Right hindlimb (tissue), 1 donor: Measurements from ENCODE around the gene SLC4A5.
A peak's percentile ranks its signal among the peaks of the same experiment; 100 is the strongest.

ENCODE experiments used
- DNase-seq: peaks from one replicate; pipeline ENCODE4 v3.0.0-alpha.2; 2018

Gene SLC4A5, protein sequence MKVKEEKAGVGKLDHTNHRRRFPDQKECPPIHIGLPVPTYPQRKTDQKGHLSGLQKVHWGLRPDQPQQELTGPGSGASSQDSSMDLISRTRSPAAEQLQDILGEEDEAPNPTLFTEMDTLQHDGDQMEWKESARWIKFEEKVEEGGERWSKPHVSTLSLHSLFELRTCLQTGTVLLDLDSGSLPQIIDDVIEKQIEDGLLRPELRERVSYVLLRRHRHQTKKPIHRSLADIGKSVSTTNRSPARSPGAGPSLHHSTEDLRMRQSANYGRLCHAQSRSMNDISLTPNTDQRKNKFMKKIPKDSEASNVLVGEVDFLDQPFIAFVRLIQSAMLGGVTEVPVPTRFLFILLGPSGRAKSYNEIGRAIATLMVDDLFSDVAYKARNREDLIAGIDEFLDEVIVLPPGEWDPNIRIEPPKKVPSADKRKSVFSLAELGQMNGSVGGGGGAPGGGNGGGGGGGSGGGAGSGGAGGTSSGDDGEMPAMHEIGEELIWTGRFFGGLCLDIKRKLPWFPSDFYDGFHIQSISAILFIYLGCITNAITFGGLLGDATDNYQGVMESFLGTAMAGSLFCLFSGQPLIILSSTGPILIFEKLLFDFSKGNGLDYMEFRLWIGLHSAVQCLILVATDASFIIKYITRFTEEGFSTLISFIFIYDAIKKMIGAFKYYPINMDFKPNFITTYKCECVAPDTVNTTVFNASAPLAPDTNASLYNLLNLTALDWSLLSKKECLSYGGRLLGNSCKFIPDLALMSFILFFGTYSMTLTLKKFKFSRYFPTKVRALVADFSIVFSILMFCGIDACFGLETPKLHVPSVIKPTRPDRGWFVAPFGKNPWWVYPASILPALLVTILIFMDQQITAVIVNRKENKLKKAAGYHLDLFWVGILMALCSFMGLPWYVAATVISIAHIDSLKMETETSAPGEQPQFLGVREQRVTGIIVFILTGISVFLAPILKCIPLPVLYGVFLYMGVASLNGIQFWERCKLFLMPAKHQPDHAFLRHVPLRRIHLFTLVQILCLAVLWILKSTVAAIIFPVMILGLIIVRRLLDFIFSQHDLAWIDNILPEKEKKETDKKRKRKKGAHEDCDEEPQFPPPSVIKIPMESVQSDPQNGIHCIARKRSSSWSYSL

GRCh38 chr2:74343316-74343715 lies at the start of gene SLC4A5:
TSS of gene SLC4A5 (minus strand) at chr2:74343416. CDS start at chr2:74315023, 28,393 bp downstream.
- no peak for DNase-seq

DNA sequence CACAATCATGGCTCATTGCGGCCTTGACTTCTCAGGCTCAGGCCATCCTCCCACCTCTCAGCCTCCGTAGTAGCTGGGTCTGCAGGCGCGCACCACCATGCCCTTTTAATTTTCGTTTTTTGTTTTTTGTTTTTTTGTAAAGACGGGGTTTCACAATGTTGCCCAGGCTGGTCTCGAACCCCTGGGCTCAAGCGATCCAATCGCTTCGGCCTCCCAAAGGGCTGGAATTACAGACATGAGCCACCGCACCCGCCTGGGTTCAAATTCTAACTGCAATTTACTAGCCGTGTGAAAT lies 49.2 kb upstream of the SLC4A5 start:
- no peak for DNase-seq

DNA sequence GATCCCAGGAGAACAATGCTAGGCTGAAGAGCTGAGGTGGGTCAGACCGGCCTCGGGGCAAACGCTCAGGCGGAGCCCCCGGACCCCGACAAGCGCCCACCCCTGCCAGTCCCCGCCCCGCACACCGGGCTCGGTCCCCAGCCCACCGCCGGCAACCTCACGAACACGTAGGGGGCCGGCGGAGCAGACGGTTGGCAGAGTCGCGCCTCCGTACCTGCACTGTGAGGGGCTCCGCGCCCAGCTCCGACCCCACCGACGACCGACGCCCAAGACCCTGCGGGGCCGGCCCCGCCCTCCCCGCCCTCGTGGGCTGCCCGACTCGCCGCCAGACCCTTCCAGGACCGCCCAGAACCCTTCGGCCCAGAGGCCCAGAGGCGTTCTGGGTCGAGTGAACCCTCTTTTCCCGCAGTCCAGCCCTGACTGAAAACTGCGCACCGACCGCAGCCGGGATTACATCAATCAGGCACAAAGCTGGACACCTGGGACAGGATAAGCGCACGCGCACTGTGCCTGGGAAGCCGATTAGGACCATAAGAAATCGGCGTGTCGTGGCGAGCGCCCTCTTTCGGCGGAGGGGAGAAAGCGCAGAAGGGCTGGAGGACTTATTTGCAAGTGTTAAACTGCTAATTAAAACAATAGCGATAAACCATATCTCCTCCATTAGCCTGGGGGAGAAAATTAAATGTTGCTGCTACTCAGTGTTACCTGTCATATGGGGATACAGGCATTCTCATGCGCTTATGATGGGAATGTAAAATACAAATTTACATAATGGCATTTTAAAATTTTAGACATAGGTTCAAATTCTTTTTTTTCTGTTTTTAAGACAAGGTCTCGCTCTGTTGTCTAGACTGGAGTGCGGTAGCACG lies 48.6 kb upstream of the SLC4A5 start:
- DNase-seq: peak; percentile 94

DNA sequence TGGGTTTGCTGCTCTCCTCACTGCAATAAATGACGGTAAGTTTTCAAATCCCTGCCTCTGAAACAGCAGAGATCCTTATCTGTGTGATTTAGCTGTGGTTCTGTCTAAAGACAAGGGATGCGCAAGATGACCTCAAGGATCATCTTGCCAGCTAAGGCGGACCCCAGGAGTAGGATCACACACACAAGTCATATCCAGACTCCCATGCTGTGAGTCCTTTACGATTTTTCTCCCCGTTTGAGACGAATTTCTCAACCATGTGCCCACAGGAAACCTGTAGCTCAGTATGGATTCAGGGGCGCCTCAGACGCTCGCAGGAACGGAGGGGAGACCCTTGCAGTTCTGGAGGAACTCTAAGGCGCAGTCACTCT lies 48.0 kb upstream of the SLC4A5 start:
- DNase-seq: no peak

- no peak for DNase-seq
These were observed 47.4 kb upstream of the SLC4A5 start for GRCh38 chr2:74390606-74391005.

DNA sequence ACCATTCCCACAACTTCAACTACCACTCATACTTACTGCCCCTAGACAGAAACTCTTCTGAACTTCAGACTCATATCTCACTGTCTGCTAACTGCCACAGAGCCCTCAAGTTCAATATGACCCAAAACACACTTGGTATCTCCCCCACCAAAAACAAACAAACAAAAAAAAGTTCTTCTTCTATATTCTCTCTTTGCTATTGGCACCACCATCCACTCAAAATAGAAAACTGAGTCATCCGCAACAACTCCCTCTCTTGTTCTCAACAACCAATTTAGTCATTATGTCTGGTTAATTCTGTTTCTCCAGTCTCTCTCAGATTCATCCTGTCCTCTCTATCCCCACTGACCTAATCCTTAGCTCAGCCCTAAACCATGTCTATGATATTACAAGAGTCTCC lies 44.1 kb upstream of the SLC4A5 start:
- no peak for DNase-seq

- DNase-seq: no peak
These were observed 42.2 kb upstream of the SLC4A5 start for GRCh38 chr2:74385396-74385795.

DNA sequence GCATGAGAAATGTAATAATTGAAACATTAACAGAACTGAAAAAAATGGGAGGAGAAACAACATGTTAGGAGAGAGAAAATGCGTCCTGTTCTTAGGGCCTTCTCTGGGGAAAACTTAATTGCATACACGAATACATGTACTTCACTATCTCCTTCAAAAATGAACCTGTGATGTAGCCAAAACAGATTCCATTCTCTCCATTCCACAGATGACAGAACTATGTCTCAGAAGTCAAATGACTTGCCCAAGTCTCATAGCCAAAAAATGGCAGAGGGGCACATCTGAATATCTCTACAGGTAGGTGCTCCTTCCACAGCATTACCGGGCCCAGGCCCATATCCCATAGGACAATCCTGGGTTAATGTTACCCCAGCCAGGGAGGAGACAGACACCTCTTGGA lies 40.8 kb upstream of the SLC4A5 start:
- no peak for DNase-seq

- no peak for DNase-seq
These were observed 40.0 kb upstream of the SLC4A5 start for GRCh38 chr2:74383254-74383653.

DNA sequence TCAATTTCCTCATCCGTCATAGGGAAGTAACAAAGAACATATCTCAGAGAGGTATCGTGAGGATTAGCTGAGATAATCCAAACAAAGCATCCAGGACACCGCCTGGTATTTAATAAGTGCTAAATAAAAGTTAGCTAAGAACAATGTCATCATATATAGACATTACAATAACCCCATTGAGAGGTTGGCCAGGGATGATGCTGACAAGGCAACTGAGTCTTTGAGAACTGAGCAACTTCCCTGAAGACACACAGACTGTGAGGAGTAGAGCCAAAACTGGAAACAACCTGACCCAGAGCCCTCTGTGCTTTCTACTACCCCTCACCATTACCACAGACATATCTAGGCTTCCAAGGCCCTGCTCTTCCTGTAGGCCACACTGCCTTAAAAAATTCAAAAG lies 38.5 kb upstream of the SLC4A5 start:
- no peak for DNase-seq

DNA sequence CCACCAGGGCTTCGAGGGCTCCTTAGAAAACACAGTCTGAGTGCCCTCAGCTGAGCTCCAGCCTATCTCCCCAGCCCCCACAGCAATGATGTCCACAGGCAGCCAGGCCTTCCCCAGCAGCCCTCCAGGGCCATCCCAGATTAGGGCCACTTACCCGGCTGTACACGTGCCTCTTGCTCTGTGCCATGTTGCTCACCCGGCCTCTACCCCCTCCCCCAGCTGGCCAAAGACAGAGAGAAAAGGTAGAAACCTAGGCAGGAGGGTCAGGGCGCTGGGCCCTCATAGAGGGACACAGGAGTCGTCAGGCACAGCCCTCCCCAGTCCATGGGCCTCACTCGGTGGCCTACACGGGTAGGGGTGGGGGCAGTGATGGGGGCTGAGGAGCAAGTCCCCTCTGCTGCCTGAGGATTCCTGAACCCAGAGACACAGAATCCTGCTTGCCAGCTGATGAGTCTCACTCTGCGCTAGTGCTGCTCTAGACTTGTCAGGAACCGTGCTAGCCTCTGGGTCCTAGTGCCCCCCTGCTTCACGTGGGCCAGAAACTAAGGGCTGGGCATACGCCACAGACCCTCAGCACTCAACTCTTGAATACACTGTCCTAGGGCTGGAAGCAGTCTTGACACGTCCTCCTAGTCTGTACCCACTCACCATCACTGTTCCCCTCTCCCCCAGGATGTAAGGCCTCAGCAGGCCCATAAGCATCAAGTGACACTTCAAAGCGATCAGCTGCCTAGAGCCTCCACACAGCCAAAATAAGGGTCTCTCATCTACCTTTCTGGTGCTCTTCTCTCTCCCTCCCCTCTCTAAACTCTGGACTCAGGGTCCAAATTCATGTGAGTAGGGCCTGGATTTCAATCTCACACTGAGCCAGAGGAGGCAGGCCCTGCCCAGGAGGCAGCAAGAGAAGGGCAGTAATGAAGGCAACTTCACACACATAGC lies 36.9 kb upstream of the SLC4A5 start, which contains the start of gene DCTN1:
DCTN1 (minus strand) TSS at position 461 of the 939 bp plus-strand sequence; CDS start at position 187, 274 bp downstream.
- peak; percentile 57 for DNase-seq

DNA sequence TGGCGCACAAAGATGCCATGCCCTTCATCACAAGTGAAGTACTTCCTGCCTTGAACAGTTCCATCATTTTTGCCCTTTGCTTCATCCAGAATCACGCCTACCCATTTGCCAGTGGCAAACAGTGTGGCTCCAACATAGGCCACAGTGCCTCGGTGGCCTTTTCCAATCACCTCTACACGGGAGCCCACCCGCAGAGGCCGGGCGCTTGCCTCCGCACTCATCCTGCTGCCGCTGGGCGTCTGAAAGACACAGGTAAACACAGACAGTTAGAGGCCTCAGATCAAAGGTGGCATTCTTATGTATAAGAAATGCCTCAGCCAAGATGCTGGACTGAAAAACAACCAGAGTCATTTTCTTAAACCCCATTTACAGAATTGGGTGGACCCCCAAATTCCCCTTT lies 34.8 kb upstream of the SLC4A5 start:
- no peak for DNase-seq

- DNase-seq: no peak
These were observed 32.6 kb upstream of the SLC4A5 start for GRCh38 chr2:74375838-74376237.

DNA sequence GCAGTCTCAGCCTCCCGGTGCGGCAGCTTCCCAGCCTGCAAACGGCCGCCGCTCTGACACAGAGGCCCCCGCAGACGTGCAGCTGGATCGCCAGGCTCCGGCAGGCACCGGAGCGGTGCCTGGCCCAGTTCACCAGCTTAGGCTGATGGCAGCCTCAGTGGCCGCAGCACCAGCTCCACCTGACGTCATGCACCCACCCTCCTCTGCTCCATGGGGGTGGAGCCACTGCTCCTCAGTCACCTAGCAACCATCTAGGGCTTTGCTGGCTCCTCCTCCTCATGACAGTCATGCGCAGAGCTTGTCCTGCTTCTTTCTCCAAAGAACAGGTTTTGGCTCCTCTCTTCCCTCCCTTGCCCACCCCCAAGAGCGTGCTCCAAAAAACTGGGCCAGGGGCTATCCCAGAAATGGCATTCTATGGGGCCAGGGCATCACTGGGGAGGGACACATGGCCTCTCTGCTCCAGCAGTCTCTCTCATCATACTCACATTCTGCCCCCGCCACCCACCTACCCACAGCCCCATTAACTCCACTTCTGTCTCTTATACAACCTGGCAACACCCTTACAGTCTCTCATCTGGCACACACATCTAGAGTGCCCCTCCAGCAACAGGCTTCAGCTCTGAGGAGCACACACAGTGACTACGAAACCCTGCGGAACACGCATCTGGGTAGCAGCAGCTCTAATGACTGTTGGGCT lies 31.4 kb upstream of the SLC4A5 start:
- peak; percentile 82 for DNase-seq

DNA sequence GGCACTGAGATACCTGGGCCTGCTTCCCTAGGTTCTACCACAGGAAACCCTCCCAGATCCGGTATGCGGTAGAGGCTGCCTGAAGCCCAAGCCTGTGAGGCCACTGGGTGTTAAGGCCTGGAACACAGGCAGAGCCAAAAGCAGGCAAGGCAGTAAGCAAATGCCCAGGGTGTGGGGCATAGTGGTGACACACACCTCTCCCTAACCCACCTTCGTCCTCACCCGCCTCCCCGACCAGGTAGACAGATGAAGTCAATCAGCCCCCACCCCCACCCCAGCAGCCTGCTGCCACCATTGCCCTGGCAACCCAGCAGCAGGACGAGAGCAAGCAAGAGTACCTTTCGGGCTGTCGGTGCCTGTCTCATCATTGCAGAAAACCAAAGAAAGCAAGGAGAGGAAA lies 30.8 kb upstream of the SLC4A5 start:
- no peak for DNase-seq

GRCh38 chr2:74373221-74373676 lies 30.0 kb upstream of the SLC4A5 start:
- DNase-seq: no peak

- no peak for DNase-seq
These were observed 29.5 kb upstream of the SLC4A5 start for GRCh38 chr2:74372674-74373073.

- DNase-seq: no peak
These were observed 28.2 kb upstream of the SLC4A5 start for GRCh38 chr2:74371421-74371820.

DNA sequence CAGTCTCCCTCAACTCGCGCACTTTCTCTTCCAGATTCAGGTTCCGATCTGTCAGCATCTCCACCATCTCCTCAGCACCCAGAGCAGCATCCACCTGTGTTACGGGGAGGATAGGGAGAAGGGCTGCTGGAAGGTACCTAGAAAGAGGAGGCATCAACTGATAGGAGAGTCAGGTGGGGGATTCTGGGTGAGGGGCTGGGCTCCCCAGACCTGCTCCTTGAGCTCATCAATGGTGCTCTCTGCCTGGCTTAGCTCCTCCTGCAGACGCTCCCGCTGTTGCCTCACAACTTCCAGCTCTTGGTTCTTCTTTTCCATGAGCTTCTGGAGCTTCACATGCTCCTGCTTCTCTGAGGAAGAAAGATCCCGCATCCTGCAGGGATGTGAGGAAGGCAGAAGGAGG lies 26.8 kb upstream of the SLC4A5 start:
- DNase-seq: no peak

GRCh38 chr2:74368499-74368898 lies 25.3 kb upstream of the SLC4A5 start:
- no peak for DNase-seq

- no peak for DNase-seq
These were observed 24.6 kb upstream of the SLC4A5 start for GRCh38 chr2:74367789-74368188.
